Ramos (cell line): ENCODE measurements around the gene LCN15.
"Not testable (repeated sequence)": the region's sequence is repeated elsewhere in the genome, so short reads cannot be mapped to it uniquely, and the experiment has no call there.

Source experiments
- in situ Hi-C: fragments of 300-500 bp; cut with MboI; formaldehyde crosslinking; loops from one replicate; pipeline ENCODE4 v1.14.3; 2022; ENCODE audit warnings: low sequenced_read_pairs; ENCODE audit not compliant: unreplicated experiment

Gene LCN15

GRCh38 chr9:136712690-136713544 is 51.4 kb downstream of the LCN15 start:
- in situ Hi-C loops, result no loop called here

GRCh38 chr9:136711751-136712689 is 52.3 kb downstream of the LCN15 start, which contains the start of gene DIPK1B:
Gene DIPK1B (plus strand): TSS chr9:136712572. CDS start chr9:136712666, 94 bp downstream.
- in situ Hi-C loops, result no loop called here

- in situ Hi-C loops, result not testable (repeated sequence)
Measured at GRCh38 chr9:136711219-136711648, 53.1 kb downstream of the LCN15 start.

- in situ Hi-C loops, result no loop called here
Measured at GRCh38 chr9:136710543-136710942, 53.8 kb downstream of the LCN15 start.
